G401 (cell line): ENCODE data around the gene ZACN. TPM values are rescaled to one million over a fixed set of nuclear protein-coding genes. Genes with fewer than 3 reads are reported as not detected.
"Not testable (repeated sequence)": the region's sequence is repeated elsewhere in the genome, so short reads cannot be mapped to it uniquely, and the experiment has no call there.

Source experiments
- DNase-seq: peaks from one replicate; pipeline ENCODE4 v3.0.0-alpha.2; 2015; ENCODE audit warnings: low spot score
- in situ Hi-C: cut with HindIII; loops from 2 replicates; pipeline ENCODE4 v1.10.0; 2016; ENCODE audit warnings: low sequenced_read_pairs, mixed read lengths
- total RNA-seq: library from RNA; depleted of rRNA; stranded (reverse); fragments of >200 nt; shearing (Covaris generic); gene quantifications from 2 replicates; pipeline ENCODE4 v1.2.3, GENCODE V29; 2014

ZACN gene
- total RNA-seq, 1 experiment from 2014 or later = not detected

GRCh38 chr17:76050538-76051467 is 28.2 kb upstream of the ZACN start:
- no peak for DNase-seq
- in situ Hi-C loops = no loop called here

- DNase-seq = no peak
- in situ Hi-C loops = no loop called here
These were observed 27.4 kb upstream of the ZACN start for GRCh38 chr17:76051561-76051960.

- DNase-seq = no peak
- in situ Hi-C loops = no loop called here
These were observed 25.5 kb upstream of the ZACN start for GRCh38 chr17:76053246-76054111.

GRCh38 chr17:76054112-76054476 is 24.9 kb upstream of the ZACN start:
- in situ Hi-C loops = no loop called here
- no peak for DNase-seq

GRCh38 chr17:76056882-76057281 is 22.1 kb upstream of the ZACN start:
- DNase-seq = no peak
- in situ Hi-C loops = no loop called here

- in situ Hi-C loops, DNase-seq: not testable (repeated sequence)
These were observed 20.7 kb upstream of the ZACN start for GRCh38 chr17:76058264-76058663.

- in situ Hi-C loops = no loop called here
- DNase-seq = no peak
These were observed 15.0 kb upstream of the ZACN start for GRCh38 chr17:76063875-76064546.

GRCh38 chr17:76065775-76066174 is 13.2 kb upstream of the ZACN start:
- in situ Hi-C loops = no loop called here
- DNase-seq = no peak

- DNase-seq = no peak
- in situ Hi-C loops = no loop called here
These were observed 7.3 kb upstream of the ZACN start for GRCh38 chr17:76071531-76072147.

- in situ Hi-C loops = no loop called here
- DNase-seq = peak; percentile 96
These were observed 6.7 kb upstream of the ZACN start, which contains the start of gene SRP68 for GRCh38 chr17:76072148-76072858. SRP68 (minus strand) TSS chr17:76072517; CDS start chr17:76072491, 26 bp downstream.

GRCh38 chr17:76074390-76075363 is 4.3 kb upstream of the ZACN start, which contains the start of gene GALR2:
GALR2 (plus strand) TSS chr17:76074781; CDS start chr17:76074884, 103 bp downstream.
- in situ Hi-C loops = no loop called here
- DNase-seq = no peak

- in situ Hi-C loops = no loop called here
- no peak for DNase-seq
These were observed 3.4 kb upstream of the ZACN start for GRCh38 chr17:76075364-76076145.

- in situ Hi-C loops = no loop called here
- DNase-seq = no peak
These were observed 2.7 kb upstream of the ZACN start for GRCh38 chr17:76076146-76076764.

GRCh38 chr17:76076765-76077583 is 2.0 kb upstream of the ZACN start:
- in situ Hi-C loops = no loop called here
- no peak for DNase-seq

- DNase-seq = no peak
- in situ Hi-C loops = no loop called here
These were observed 1.3 kb upstream of the ZACN start for GRCh38 chr17:76077584-76078110.
